OCI-LY1 (cell line): ENCODE results near the gene ADAMTSL1.

Experiments used
- H2AFZ ChIP-seq: fragments of 200-600 bp; sonication (generic), shearing (Covaris generic); 2 replicates; pipeline ENCODE4 v1.6.0; 2014; ENCODE audit warnings: antibody characterized with exemption, mild to moderate bottlenecking, low read length
- H3F3A ChIP-seq: fragments of 200-600 bp; sonication (generic), shearing (Covaris generic); 2 replicates; pipeline ENCODE4 v1.6.0; 2014; ENCODE audit warnings: mild to moderate bottlenecking, antibody characterized with exemption, low read length, moderate library complexity; ENCODE audit not compliant: insufficient read depth
- H3K27ac ChIP-seq: fragments of 200-600 bp; sonication (generic); 2 replicates; pipeline ENCODE4 v1.5.1; 2014; ENCODE audit warnings: low read length, mixed run types, mild to moderate bottlenecking, low read depth; ENCODE audit not compliant: poor library complexity, severe bottlenecking
- H3K27me3 ChIP-seq: fragments of 200-600 bp; sonication (generic); 2 replicates; pipeline ENCODE4 v1.6.0; 2014; ENCODE audit warnings: antibody characterized with exemption, mild to moderate bottlenecking, low read length, moderate library complexity; ENCODE audit not compliant: insufficient read depth
- H3K36me3 ChIP-seq: fragments of 200-600 bp; sonication (generic); 2 replicates; pipeline ENCODE4 v1.6.1; 2014; ENCODE audit warnings: mild to moderate bottlenecking, antibody characterized with exemption, low read length, moderate library complexity, mixed read lengths; ENCODE audit not compliant: insufficient read depth
- H3K4me1 ChIP-seq: fragments of 200-600 bp; sonication (generic); 2 replicates; pipeline ENCODE4 v1.5.1; 2014; ENCODE audit warnings: mild to moderate bottlenecking, low read length, moderate library complexity; ENCODE audit not compliant: insufficient read depth, severe bottlenecking
- H3K4me2 ChIP-seq: fragments of 200-600 bp; sonication (generic), shearing (Covaris generic); 2 replicates; pipeline ENCODE4 v1.6.1; 2014; ENCODE audit warnings: low read length
- H3K4me3 ChIP-seq: fragments of 200-600 bp; sonication (generic); 2 replicates; pipeline ENCODE4 v1.5.1; 2014; ENCODE audit warnings: low read length, low read depth, mild to moderate bottlenecking, mixed read lengths; ENCODE audit not compliant: poor library complexity, severe bottlenecking
- H3K79me2 ChIP-seq: fragments of 200-600 bp; shearing (Covaris generic); 2 replicates; pipeline ENCODE4 v1.6.1; 2016; ENCODE audit warnings: mixed run types, low read length, mixed read lengths; ENCODE audit not compliant: insufficient read depth
- H3K9ac ChIP-seq: fragments of 200-600 bp; sonication (generic), shearing (Covaris generic); 2 replicates; pipeline ENCODE4 v1.6.1; 2014; ENCODE audit warnings: mild to moderate bottlenecking, low read length, mixed read lengths
- H3K9me2 ChIP-seq: fragments of 200-600 bp; sonication (generic), shearing (Covaris generic); 2 replicates; pipeline ENCODE4 v1.6.1; 2014; ENCODE audit warnings: low read depth, mild to moderate bottlenecking, low read length, mixed read lengths
- H3K9me3 ChIP-seq: fragments of 200-600 bp; shearing (Covaris generic); 2 replicates; pipeline ENCODE4 v1.6.1; 2014; ENCODE audit warnings: low read length, mixed read lengths
- H4K20me1 ChIP-seq: fragments of 200-600 bp; sonication (generic), shearing (Covaris generic); 2 replicates; pipeline ENCODE4 v1.6.0; 2016; ENCODE audit warnings: mild to moderate bottlenecking, low read length; ENCODE audit not compliant: insufficient read depth
- CTCF ChIP-seq: fragments of 200-600 bp; sonication (generic), shearing (Covaris generic); IDR thresholded peaks from 2 replicates; pipeline ENCODE4 v1.5.1; 2017; ENCODE audit warnings: mild to moderate bottlenecking, antibody characterized with exemption, low read length, moderate library complexity, mixed read lengths
- EZH2 ChIP-seq: fragments of 200-600 bp; sonication (generic), shearing (Covaris generic); IDR thresholded peaks from 2 replicates; pipeline ENCODE4 v1.8.0; 2017; ENCODE audit warnings: borderline replicate concordance, mixed run types, mild to moderate bottlenecking, antibody characterized with exemption, low read length, moderate library complexity, mixed read lengths

ADAMTSL1 gene

GRCh38 chr9:18921366-18922075, 447.6 kb downstream of the ADAMTSL1 start:
- H3K79me2 ChIP-seq = no peaks in the 10 kb centered on the region

GRCh38 chr9:18922161-18922885, 448.4 kb downstream of the ADAMTSL1 start:
- no peaks in the 10 kb centered on the region for H3K4me1 ChIP-seq
- TF ChIP-seq EZH2 = no peak
- TF ChIP-seq CTCF = no peak
- no peak overlapping the region for H3K9ac ChIP-seq
- H3K36me3 ChIP-seq = no peaks in the 10 kb centered on the region
- H3K4me2 ChIP-seq = no peak overlapping the region
- no peaks in the 10 kb centered on the region for H3F3A ChIP-seq
- H3K79me2 ChIP-seq = no peaks in the 10 kb centered on the region
- H3K4me3 ChIP-seq = no peak overlapping the region
- H3K27me3 ChIP-seq = no peaks in the 10 kb centered on the region
- H3K9me2 ChIP-seq = no peaks in the 10 kb centered on the region
- no peak overlapping the region for H3K27ac ChIP-seq
- no peaks in the 10 kb centered on the region for H3K9me3 ChIP-seq
- no peak overlapping the region for H2AFZ ChIP-seq
- H4K20me1 ChIP-seq = no peaks in the 10 kb centered on the region

More at GRCh38 chr9:18921366-18922075, 447.6 kb downstream of the ADAMTSL1 start:
- TF ChIP-seq CTCF = no peak
- no peak for TF ChIP-seq EZH2
- H3K4me1 ChIP-seq = no peaks in the 10 kb centered on the region
- no peak overlapping the region for H2AFZ ChIP-seq
- H3K27me3 ChIP-seq = no peaks in the 10 kb centered on the region
- no peaks in the 10 kb centered on the region for H3K36me3 ChIP-seq
- no peak overlapping the region for H3K4me2 ChIP-seq
- H3K27ac ChIP-seq = no peak overlapping the region
- no peaks in the 10 kb centered on the region for H3K9me3 ChIP-seq
- H4K20me1 ChIP-seq = no peaks in the 10 kb centered on the region
- no peak overlapping the region for H3K9ac ChIP-seq
- no peaks in the 10 kb centered on the region for H3F3A ChIP-seq
- H3K4me3 ChIP-seq = no peak overlapping the region
- no peaks in the 10 kb centered on the region for H3K9me2 ChIP-seq

- no peaks in the 10 kb centered on the region for H3K9me2 ChIP-seq
- no peaks in the 10 kb centered on the region for H3K4me1 ChIP-seq
- H3K9me3 ChIP-seq = no peaks in the 10 kb centered on the region
Observed at GRCh38 chr9:18923167-18923566, 449.2 kb downstream of the ADAMTSL1 start.

More at GRCh38 chr9:18923167-18923566, 449.2 kb downstream of the ADAMTSL1 start:
- Histone ChIP-seq H3K79me2 (no peaks in the 10 kb centered on the region), H3K9ac (no peak overlapping the region), H3K27ac (no peak overlapping the region), H3K4me2 (no peak overlapping the region), H3F3A (no peaks in the 10 kb centered on the region), H3K36me3 (no peaks in the 10 kb centered on the region), H4K20me1 (no peaks in the 10 kb centered on the region), H3K4me3 (no peak overlapping the region), H3K27me3 (no peaks in the 10 kb centered on the region), H2AFZ (no peak overlapping the region)
- TF ChIP-seq EZH2 = no peak
- TF ChIP-seq CTCF = no peak
